Activated naive CD8-positive, alpha-beta T cell (primary cell): ENCODE data around the gene PLAAT3.
"Not testable (repeated sequence)": the region's sequence is repeated elsewhere in the genome, so short reads cannot be mapped to it uniquely, and the experiment has no call there.

Experiments
- H3K27ac Mint-ChIP-seq: one replicate; pipeline ENCODE4 v1.8.0; 2021; ENCODE audit warnings: mixed read lengths
- H3K27me3 Mint-ChIP-seq: one replicate; pipeline ENCODE4 v1.8.0; 2021; ENCODE audit warnings: mixed read lengths
- H3K36me3 Mint-ChIP-seq: one replicate; pipeline ENCODE4 v1.8.0; 2021; ENCODE audit warnings: mixed read lengths
- H3K4me1 Mint-ChIP-seq: one replicate; pipeline ENCODE4 v1.8.0; 2021; ENCODE audit warnings: low read depth, mixed read lengths
- H3K4me3 Mint-ChIP-seq: one replicate; pipeline ENCODE4 v1.8.0; 2021; ENCODE audit warnings: mild to moderate bottlenecking, mixed read lengths
- H3K9me3 Mint-ChIP-seq: one replicate; pipeline ENCODE4 v1.8.0; 2021; ENCODE audit warnings: low read depth, mixed read lengths

PLAAT3 gene

DNA sequence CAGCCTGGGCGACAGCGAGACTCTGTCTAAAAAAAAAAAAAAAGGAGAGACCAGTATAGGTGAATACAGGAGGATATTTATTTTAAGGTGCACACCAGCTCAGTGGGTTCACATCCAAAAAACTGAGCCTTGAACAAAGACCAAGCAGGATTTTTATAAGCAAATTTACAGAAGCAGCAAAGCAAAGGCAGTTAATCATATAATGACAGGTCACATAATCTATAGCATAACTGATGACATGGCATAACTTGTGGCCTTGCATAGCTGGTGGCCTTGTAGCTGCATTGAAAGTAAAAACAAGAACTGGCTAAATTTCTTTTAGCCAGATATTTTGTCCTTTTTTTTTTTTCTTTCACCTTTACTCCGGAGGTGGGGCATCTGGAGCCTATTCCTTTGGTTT lies 2.7 kb upstream of the PLAAT3 start:
- Mint-ChIP-seq H3K36me3 (no peaks in the 10 kb centered on the region), H3K9me3 (no peaks in the 10 kb centered on the region), H3K4me1 (peaks cover 10% of the 10 kb centered on the region), H3K4me3 (no peak overlapping the region), H3K27ac (no peak overlapping the region), H3K27me3 (no peaks in the 10 kb centered on the region)

DNA sequence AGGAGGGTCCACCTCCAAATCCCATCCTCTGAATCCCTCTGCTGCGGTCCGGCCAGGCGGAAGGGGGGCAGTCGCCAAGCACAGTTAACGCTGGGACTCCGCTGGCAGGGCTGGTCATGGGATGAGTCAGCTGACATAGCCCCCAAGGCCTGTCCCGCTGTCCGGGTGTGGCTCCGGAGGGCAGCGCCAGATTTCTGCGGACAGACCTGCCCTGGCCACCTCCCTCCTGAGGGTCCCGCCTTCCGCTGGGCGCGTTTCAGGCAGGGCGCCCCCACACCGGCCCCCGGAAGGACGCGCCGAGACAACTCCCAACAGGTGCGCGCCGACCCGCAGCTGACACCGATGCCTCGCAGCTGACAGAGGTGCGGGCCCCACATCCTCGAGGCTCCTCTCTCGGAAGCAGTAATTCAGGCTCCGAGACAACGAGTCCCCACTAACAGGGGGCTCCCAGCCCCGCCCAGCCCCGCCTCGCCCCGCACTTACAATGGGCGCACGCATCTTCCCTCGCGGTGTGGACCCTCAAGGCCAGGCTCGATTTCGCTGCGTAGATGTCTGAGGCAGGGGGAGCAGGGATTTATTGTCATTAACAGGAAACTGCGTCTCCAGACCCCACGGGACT lies 607 bp downstream of the PLAAT3 start:
- no peaks in the 10 kb centered on the region for H3K9me3 Mint-ChIP-seq
- H3K4me3 Mint-ChIP-seq = peak overlapping the region; percentile 82
- no peaks in the 10 kb centered on the region for H3K36me3 Mint-ChIP-seq
- H3K27ac Mint-ChIP-seq = no peak overlapping the region
- peaks cover 12% of the 10 kb centered on the region for H3K4me1 Mint-ChIP-seq
- no peaks in the 10 kb centered on the region for H3K27me3 Mint-ChIP-seq

GRCh38 chr11:63612181-63612580 lies 2.1 kb downstream of the PLAAT3 start:
- no peak overlapping the region for H3K4me3 Mint-ChIP-seq
- H3K9me3 Mint-ChIP-seq = no peaks in the 10 kb centered on the region
- no peaks in the 10 kb centered on the region for H3K36me3 Mint-ChIP-seq
- H3K27ac Mint-ChIP-seq = no peak overlapping the region
- no peaks in the 10 kb centered on the region for H3K27me3 Mint-ChIP-seq
- peaks cover 15% of the 10 kb centered on the region for H3K4me1 Mint-ChIP-seq

DNA sequence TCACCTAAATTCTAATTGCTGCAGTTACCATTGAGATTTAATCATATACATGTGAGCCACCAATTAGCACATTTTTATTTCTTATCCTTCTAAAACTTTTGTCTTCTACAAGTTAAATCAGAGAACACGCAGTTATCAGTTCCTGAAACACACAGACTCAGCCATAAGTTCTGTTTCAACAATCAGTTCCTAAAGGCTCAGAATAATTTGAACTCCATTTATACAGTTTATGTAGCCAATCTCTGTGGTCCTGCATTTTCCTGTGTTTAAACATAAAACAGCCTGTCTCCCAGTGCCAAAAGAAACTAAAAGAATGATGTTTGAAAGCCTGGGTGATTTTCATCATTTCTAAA lies 2.9 kb downstream of the PLAAT3 start:
- Mint-ChIP-seq H3K27ac (no peak overlapping the region), H3K36me3 (no peaks in the 10 kb centered on the region), H3K9me3 (no peaks in the 10 kb centered on the region), H3K4me1 (peaks cover 15% of the 10 kb centered on the region), H3K27me3 (no peaks in the 10 kb centered on the region), H3K4me3 (no peak overlapping the region)

DNA sequence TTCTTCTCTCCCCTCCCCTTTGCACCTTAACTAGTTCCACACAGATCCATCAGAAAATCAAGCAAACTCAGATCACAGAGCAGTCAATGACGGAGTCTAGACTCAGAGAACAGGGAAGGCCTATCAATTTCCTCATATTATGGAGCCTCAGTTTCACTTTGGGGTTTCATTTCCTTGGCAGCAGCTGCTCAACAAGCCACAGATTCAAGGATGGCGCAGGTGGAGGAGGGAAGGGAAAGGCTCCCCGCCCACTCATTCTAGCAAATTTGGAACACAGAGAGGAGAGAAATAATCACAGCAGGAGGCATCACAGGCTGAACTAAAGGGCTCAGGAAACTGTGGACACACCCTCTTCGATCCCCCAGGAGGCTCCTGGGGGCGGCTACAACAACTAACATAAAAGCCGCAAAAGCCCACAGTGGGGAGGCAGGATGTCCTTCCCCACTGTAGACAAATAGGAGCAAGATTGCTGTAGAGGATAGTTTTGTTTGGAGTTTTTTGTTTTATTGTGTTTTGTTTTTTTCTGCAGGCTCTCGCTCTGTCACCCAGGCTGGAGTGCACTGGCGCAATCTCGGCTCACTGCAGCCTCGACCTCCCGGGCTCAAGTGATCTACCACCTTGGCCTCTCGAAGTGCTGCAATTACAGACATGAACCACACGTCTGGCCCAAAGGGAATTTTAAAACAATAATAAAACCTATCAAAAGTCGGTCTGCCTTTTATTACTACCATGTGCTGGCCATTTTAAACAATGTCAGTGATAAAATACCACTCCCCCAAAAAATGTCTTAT lies 3.4 kb downstream of the PLAAT3 start:
- peak overlapping the region; percentile 37 for H3K27ac Mint-ChIP-seq

DNA sequence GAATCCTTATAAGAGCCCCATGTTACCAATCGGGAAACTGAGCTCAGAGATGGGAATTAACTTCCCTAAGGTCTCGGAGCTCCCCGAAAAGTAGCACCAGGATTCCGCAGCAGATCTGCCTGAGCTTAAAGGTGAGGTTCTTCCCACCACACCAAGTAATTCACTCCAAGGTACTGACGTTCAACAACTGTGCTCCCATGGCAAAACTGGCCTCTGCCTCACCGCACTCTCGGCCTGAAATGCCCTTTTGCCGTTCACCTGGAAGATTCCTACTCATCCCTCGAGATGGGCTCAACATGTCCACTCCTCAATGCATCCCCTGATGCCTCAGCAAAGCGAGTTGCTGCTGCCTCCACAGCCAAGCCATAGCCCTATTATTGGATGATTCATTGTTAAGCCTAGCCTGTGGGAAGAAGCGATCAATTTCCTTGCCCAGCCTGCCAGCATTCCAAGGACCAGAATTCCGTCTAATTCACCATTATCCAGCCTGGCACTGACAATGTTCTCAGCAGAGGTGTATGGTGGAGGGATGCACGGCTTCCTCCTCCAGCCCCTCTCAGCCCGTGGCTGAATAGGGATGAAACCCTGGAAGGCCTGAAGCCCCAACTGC lies 4.2 kb downstream of the PLAAT3 start:
- Mint-ChIP-seq H3K36me3 (no peaks in the 10 kb centered on the region), H3K9me3 (no peaks in the 10 kb centered on the region), H3K4me3 (no peak overlapping the region), H3K4me1 (peaks cover 15% of the 10 kb centered on the region), H3K27ac (no peak overlapping the region), H3K27me3 (no peaks in the 10 kb centered on the region)

More for the DNA sequence above, 3.4 kb downstream of the PLAAT3 start:
- Mint-ChIP-seq H3K36me3 (no peaks in the 10 kb centered on the region), H3K4me3 (no peak overlapping the region), H3K27me3 (no peaks in the 10 kb centered on the region), H3K9me3 (no peaks in the 10 kb centered on the region), H3K4me1 (peaks cover 15% of the 10 kb centered on the region)

- Mint-ChIP-seq H3K36me3 (no peaks in the 10 kb centered on the region), H3K27me3 (no peaks in the 10 kb centered on the region), H3K27ac (no peak overlapping the region), H3K9me3 (no peaks in the 10 kb centered on the region), H3K4me3 (no peak overlapping the region), H3K4me1 (peaks cover 15% of the 10 kb centered on the region)
Observed at GRCh38 chr11:63609536-63609935, 4.7 kb downstream of the PLAAT3 start.

DNA sequence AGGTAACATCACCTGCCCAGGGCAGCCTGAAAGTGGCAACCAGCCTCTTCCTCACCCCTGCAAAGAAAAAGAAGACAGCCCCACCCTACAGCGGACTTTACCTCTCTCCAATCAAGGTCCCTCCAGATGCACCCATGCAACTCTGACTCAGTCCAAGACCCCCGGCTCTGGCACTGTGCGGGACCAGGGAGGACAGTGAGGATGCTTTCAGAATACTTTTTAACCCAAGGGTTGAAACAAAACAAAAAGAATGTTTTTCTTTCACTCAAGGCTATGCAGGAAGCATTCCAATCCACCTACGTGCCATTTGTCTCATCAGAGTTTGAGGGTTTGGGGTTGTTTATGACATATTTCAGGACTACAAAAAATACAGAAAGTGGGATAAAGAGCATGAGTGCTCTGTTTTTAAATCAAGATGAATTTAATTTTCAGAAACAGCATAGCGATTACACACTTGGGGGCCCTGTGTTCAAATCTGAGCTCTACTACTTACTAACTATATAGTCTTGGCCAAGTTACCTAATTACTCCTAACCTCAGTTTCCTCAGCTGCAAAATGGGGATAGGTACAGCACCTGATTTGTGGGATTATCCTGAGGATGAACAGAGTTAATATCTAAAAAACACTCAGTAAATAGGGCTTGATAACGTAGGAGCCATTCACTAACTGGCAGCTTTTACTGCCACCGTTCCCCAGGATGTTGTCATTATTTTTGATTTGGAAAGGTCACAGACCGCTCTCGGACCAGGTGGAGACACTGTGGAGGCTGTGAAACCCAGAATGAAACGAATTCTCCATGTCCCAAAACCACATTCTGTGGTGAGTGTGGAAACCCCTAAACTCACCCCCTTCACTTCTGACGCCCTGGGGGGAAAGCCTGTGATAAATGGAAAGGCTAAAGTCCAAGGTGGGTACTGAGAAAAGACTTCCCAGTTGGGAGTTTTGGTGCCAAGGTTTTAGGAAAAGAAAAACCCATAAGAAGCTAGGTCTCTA lies 5.6 kb downstream of the PLAAT3 start:
- Mint-ChIP-seq H3K36me3 (no peaks in the 10 kb centered on the region), H3K4me1 (peaks cover 15% of the 10 kb centered on the region), H3K9me3 (no peaks in the 10 kb centered on the region), H3K27ac (no peak overlapping the region), H3K4me3 (no peak overlapping the region), H3K27me3 (no peaks in the 10 kb centered on the region)

GRCh38 chr11:63603180-63603518 lies 11.1 kb downstream of the PLAAT3 start:
- Mint-ChIP-seq H3K4me1 (peaks cover 3% of the 10 kb centered on the region), H3K27me3 (no peaks in the 10 kb centered on the region), H3K9me3 (no peaks in the 10 kb centered on the region), H3K36me3 (no peaks in the 10 kb centered on the region), H3K27ac (no peak overlapping the region), H3K4me3 (no peak overlapping the region)

DNA sequence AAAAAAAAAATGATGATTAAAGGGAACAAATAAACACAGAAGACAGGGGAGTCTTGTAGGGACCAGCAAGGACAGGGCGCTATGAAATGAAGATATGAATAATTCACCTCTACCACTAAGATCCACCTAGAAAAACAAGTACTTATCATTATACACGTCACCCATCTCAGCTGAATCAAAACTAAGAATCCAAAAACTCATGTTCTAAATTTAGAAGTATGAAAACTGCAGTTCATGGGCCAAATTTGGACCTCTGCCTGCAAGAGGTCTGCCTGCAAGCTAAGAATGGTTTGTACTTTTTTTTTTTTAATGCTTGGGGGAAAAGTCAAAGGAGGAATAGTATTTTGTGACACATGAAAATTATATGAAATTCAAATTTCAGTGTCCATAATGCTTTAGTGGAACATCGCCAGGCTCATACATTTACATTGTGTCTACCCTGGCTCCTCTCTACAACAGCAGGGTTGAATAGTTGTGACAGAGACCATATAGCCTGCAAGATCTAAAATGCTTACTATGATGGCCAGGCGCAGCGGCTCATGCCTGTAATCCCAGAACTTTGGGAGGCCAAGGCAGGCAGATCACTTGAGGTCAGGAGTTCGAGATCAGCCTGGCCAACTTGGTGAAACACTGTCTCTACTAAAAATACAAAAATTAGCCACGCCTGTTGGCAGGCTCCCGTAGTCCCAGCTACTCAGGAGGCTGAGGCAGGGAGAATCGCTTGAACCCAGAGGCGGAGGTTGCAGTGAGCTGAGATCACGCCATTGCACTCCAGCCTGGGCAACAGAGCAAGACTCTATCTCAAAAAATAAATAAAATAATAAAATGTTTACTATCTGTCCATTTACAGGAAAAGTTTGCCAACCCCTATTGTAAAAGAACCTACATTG lies 11.7 kb downstream of the PLAAT3 start:
- H3K36me3 Mint-ChIP-seq = not testable (repeated sequence)

DNA sequence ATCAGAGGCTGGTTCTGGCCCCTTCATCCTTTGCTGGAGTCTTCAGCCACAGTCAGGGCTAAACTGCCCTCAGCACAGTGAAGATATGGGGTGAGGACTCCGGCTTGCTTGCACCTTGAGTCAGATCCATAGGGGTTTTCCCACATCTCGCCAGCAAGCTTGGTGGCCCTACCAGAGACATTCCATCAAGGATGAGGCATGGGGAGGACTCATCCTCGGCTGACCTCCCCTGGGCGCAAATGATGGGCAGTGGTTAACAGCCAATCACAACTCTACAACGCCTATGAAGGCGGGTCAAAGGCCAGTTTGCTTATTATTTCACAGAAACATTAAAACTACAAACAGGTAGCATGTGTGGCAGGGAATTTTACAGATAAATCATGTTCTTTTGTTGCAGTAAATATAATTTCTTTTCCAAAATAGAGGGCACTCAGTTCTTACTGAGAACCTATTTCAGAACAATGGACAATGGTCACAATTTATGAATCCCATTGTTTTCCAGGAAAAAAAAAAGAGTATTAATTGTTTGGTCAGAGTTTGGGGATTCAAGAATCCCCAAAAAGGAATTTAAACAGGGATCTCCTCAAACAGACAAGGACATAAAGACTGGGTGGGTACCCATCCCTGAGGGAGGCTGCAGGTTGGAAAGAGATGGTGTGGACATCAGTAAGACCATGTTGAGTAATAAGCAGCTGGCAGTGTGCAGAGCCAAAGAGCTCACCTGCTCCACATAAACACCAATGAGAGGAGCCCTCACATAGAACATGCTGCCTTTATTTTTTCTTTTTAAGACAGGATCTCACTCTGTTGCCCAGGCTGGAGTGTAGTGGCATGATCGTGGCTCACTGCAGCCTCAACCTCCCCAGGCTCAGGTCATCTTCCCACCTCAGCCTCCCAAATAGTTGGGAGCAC lies 14.8 kb downstream of the PLAAT3 start:
- Mint-ChIP-seq H3K27ac (no peak overlapping the region), H3K36me3 (peaks cover 6% of the 10 kb centered on the region), H3K4me3 (no peak overlapping the region), H3K4me1 (peaks cover 2% of the 10 kb centered on the region), H3K9me3 (no peaks in the 10 kb centered on the region), H3K27me3 (no peaks in the 10 kb centered on the region)

More for the DNA sequence above, 11.7 kb downstream of the PLAAT3 start:
- not testable (repeated sequence) for H3K27me3 Mint-ChIP-seq, H3K9me3 Mint-ChIP-seq, H3K4me1 Mint-ChIP-seq, H3K27ac Mint-ChIP-seq, H3K4me3 Mint-ChIP-seq

DNA sequence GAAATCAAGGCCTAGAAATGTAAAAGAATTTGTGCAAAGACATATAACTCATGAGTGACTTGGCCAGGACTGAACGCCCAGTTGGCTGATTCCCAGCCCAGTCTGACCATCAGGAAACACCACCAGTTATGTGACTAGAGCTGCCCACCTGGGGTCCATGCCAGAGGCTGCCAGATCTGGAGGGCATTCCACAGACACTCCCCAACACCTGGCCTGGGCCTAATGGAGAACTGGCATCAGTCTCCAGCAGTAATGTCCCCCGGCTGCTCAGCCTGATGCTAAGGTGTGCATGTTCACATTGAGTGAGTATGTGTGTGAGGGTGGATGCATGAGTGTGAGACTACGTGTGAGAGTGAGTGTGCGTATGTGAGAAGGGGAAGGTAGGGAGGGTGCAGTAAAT lies 15.7 kb downstream of the PLAAT3 start:
- Mint-ChIP-seq H3K9me3 (no peaks in the 10 kb centered on the region), H3K4me1 (peaks cover 2% of the 10 kb centered on the region), H3K4me3 (no peak overlapping the region), H3K27ac (no peak overlapping the region), H3K27me3 (no peaks in the 10 kb centered on the region), H3K36me3 (peaks cover 6% of the 10 kb centered on the region)

GRCh38 chr11:63595296-63595695 lies 18.9 kb downstream of the PLAAT3 start:
- H3K36me3 Mint-ChIP-seq = peaks cover 6% of the 10 kb centered on the region
- no peaks in the 10 kb centered on the region for H3K27me3 Mint-ChIP-seq
- H3K27ac Mint-ChIP-seq = no peak overlapping the region
- H3K4me1 Mint-ChIP-seq = no peaks in the 10 kb centered on the region
- H3K4me3 Mint-ChIP-seq = no peak overlapping the region
- no peaks in the 10 kb centered on the region for H3K9me3 Mint-ChIP-seq
